Right lobe of liver (tissue), 6 donors: Measurements from ENCODE around the gene STON2. TPM values are rescaled to one million over a fixed set of nuclear protein-coding genes. Genes with fewer than 3 reads are reported as not detected.

ENCODE experiments used
- ATAC-seq, 4 donors: fragments of 200-7000 bp; cut with Tn5 transposase; one replicate each; pipeline ENCODE4 v1.9.1; 2020; ENCODE audit warnings: mild to moderate bottlenecking in 4 of 4, moderate library complexity in 4 of 4
- DNase-seq, 3 donors: peaks; one replicate each; pipeline ENCODE4 v3.0.0-alpha.2; 2020
- H3K27ac ChIP-seq, 3 donors: fragments of 200-600 bp; one replicate each; pipeline ENCODE4 v1.8.0; 2022
- H3K27me3 ChIP-seq, 2 donors: fragments of 200-600 bp; one replicate each; pipeline ENCODE4 v1.8.0; 2022
- H3K36me3 ChIP-seq, 4 donors: fragments of 200-600 bp; sonication (generic) in 1 of 4; one replicate each; pipeline versions ENCODE4 v1.5.1 to v1.8.0; 2017 to 2022; ENCODE audit warnings: control low read depth in 1 of 4
- H3K4me1 ChIP-seq, 4 donors: fragments of 200-600 bp; sonication (generic) in 1 of 4; one replicate each; pipeline versions ENCODE4 v1.5.1 to v1.8.0; 2017 to 2022; ENCODE audit warnings: control low read depth in 1 of 4
- H3K4me3 ChIP-seq, 3 donors: fragments of 200-600 bp; one replicate each; pipeline ENCODE4 v1.8.0; 2022
- H3K9me3 ChIP-seq, 4 donors: fragments of 200-600 bp; sonication (generic) in 1 of 4; one replicate each; pipeline versions ENCODE4 v1.5.1 to v1.8.0; 2017 to 2022; ENCODE audit warnings: control low read depth in 1 of 4
- CTCF ChIP-seq, 4 donors: fragments of 200-600 bp in 3 of 4; fragments of 450-650 bp in 1 of 4; IDR thresholded peaks; one replicate each; pipeline versions ENCODE4 v1.5.1 to v1.8.0; 2016 to 2022; ENCODE audit warnings: antibody characterized with exemption in 4 of 4, mild to moderate bottlenecking in 2 of 4
- POLR2A ChIP-seq: fragments of 450-650 bp; IDR thresholded peaks from one replicate; pipeline ENCODE4 v1.6.1; 2017; ENCODE audit warnings: antibody characterized with exemption, mild to moderate bottlenecking
- WGBS: methylation state at CpG from one replicate; pipeline ENCODE4 v1.1.6; 2018; ENCODE audit warnings: low coverage, low lambda C conversion rate; ENCODE audit not compliant: insufficient coverage; ENCODE audit errors: missing lambda C conversion rate; 5-methylcytosine and 5-hydroxymethylcytosine counted together
- intact Hi-C, 2 donors: fragments of 100-400 bp; cut with DNase I; formaldehyde crosslinking; loops; one replicate each; pipeline versions ENCODE4 v1.11.2 to v1.14.1; 2022
- total RNA-seq, 6 experiments: library from RNA; depleted of rRNA in 2 of 6; stranded (reverse); fragments of >200 nt in 2 of 6; fragmentation: NEBNext Ultra II Directional in 3 of 6; extraction: Animal tissue kit (Norgen Biotek cat#: 25700) in 3 of 6; gene quantifications; one replicate each; pipeline versions ENCODE4 v1.1.0 to v1.2.4, GENCODE V29; 2016 to 2023
- donor health status: DM: no; HTN: yes; CAD: no.
- donor health status: DM: no; HTN: no; CAD: no.
- donor health status: DM: no; HTN: no; CAD: no.
- donor health status: DM: no; HTN: yes; CAD: no.
- donor health status: DM: no; HTN: yes; CAD: no.

Gene STON2
- total RNA-seq, 6 experiments from 2014 or later = 4.9 to 23.7 (median 10.7) TPM

GRCh38 chr14:81220830-81221578, 179.1 kb downstream of the STON2 start, which contains the start of gene GTF2A1:
Gene GTF2A1 (minus strand): TSS chr14:81220959. CDS start chr14:81220518, 441 bp downstream.
- ATAC-seq (peak; percentile 74 to 86 (median 82)), DNase-seq (peak; percentile 96 to 97 (median 97))
- WGBS = 0% methylated on average over 7 of the region's 84 CpGs
- Histone ChIP-seq H3K4me3 (peak within 1 kb of the TSS; percentile 70 to 71 (median 70)), H3K36me3 (peaks cover 0 to under 1% (median 0%) of the 10 kb centered on the region in 4 donors), H3K27ac (peak within 1 kb of the TSS; percentile 95 to 99 (median 98)), H3K4me1 (peaks cover 0 to 29% (median 7%) of the 10 kb centered on the region in 4 donors), H3K9me3 (no peaks in the 10 kb centered on the region), H3K27me3 (no peaks in the 10 kb centered on the region)
- intact Hi-C loops = no loop called here
- TF ChIP-seq POLR2A (peak; percentile 91), CTCF (IDR thresholded peaks at IDR 0.05) (no peak)

GRCh38 chr14:81220580-81220829, 179.6 kb downstream of the STON2 start:
- H3K36me3 ChIP-seq = peaks cover 0 to 6% (median 0%) of the 10 kb centered on the region in 4 donors
- TF ChIP-seq CTCF (IDR thresholded peaks at IDR 0.05) (no peak), POLR2A (peak; percentile 94)
- H3K4me1 ChIP-seq = peaks cover 0 to 29% (median 7%) of the 10 kb centered on the region in 4 donors
- peak overlapping the region; percentile 95 to 99 (median 98) for H3K27ac ChIP-seq
- 0% methylated on average over 12 of the region's 13 CpGs for WGBS
- H3K27me3 ChIP-seq = no peaks in the 10 kb centered on the region
- no peaks in the 10 kb centered on the region for H3K9me3 ChIP-seq
- peak overlapping the region; percentile 67 to 70 (median 70) for H3K4me3 ChIP-seq
- DNase-seq (no peak), ATAC-seq (no peak)
- intact Hi-C loops = no loop called here

- no peak for TF ChIP-seq CTCF (IDR thresholded peaks at IDR 0.05)
- TF ChIP-seq POLR2A = no peak
- under 1% methylated on average over 32 of the region's 84 CpGs for WGBS
- intact Hi-C loops = no loop called here
- Histone ChIP-seq H3K9me3 (no peaks in the 10 kb centered on the region), H3K4me1 (peaks cover 0 to 29% (median 7%) of the 10 kb centered on the region in 4 donors), H3K27me3 (no peaks in the 10 kb centered on the region), H3K36me3 (peaks cover 0 to 11% (median 0%) of the 10 kb centered on the region in 4 donors), H3K27ac (peak overlapping the region; percentile 95 to 99 (median 98)), H3K4me3 (peak overlapping the region; percentile 70 to 71 (median 70))
- DNase-seq (peak; percentile 54 to 63 (median 62)), ATAC-seq (peak in 1 of 4 donors; percentile 4)
Measured at GRCh38 chr14:81219759-81220579, 180.2 kb downstream of the STON2 start.

- no peaks in the 10 kb centered on the region for H3K9me3 ChIP-seq
- H3K27ac ChIP-seq = peak overlapping the region; percentile 93 to 98 (median 95)
- peak overlapping the region; percentile 57 to 71 (median 70) for H3K4me3 ChIP-seq
- peak; percentile 86 to 95 (median 90) for DNase-seq
- TF ChIP-seq POLR2A (peak; percentile 100), CTCF (IDR thresholded peaks at IDR 0.05) (no peak)
- WGBS = 0% methylated on average over 29 of the region's 29 CpGs
- intact Hi-C loops = no loop called here
- no peaks in the 10 kb centered on the region for H3K27me3 ChIP-seq
- peak; percentile 74 to 85 (median 74) for ATAC-seq
- H3K36me3 ChIP-seq = peaks cover 0 to 17% (median 0%) of the 10 kb centered on the region in 4 donors
- peaks cover 0 to 29% (median 7%) of the 10 kb centered on the region in 4 donors for H3K4me1 ChIP-seq
Measured at GRCh38 chr14:81219210-81219758, 180.8 kb downstream of the STON2 start.
